ENCODE measurements around the gene CCR7. TPM values are rescaled to one million over a fixed set of nuclear protein-coding genes. Genes with fewer than 3 reads are reported as not detected.

CCR7 gene
- total and polyA plus RNA-seq, 2 of the 4 experiments (the other 2 are of a cell fraction): 0.14 to 0.36 TPM

DNA sequence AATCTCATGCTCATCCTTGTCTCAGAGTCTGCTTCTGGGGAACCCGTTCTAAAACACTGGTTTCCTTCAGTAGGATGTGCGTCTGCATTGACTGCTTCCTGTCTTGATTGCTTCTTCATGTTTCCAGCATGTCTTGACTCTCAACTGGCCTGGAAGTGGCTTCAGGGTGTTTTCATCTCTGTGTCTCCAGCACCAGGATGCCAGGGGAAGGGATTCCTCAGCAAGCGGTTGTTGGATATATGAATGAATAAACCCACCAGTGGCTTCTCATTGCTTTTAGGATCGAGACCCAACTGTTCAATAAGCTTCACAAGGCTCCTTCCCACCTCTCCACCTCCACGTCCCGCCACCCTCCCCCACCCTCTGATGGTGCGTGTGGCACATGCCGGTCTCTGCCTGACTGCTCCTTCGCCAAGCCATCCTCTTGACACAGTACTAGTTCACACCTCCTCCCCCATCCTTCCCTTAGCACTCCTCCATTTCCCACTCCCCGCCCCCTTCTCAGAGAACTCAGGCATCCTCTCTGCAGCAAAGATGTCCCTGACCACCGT, 49.7 kb downstream of the CCR7 start:
- H3K23ac ChIP-seq (ENCODE audit: low read depth, low read length): no peak overlapping the region
- WGBS, 2 experiments (ENCODE audit: extremely low coverage in 2 of 2, insufficient read length in 1 of 2): 71% methylated on average over 7 of the region's 11 CpGs; no CpG with 5 or more reads in 1 of the 2 experiments
- BruUV-seq (replicated peaks): no TSS peak
- peaks cover 28% of the 10 kb centered on the region for H3K4me1 ChIP-seq (ENCODE audit: control insufficient read depth, insufficient read depth, low read length)
- no peak overlapping the region for H3K4me3 ChIP-seq (ENCODE audit: insufficient read depth, low read depth, low read length)
- H3K56ac ChIP-seq (ENCODE audit: extremely low read depth, insufficient read depth, low read length): no peak overlapping the region
- H3K36me3 ChIP-seq (ENCODE audit: control insufficient read depth, insufficient read depth, low read length): no peaks in the 10 kb centered on the region
- peaks cover 32% of the 10 kb centered on the region for H3K9me1 ChIP-seq (ENCODE audit: insufficient read depth, low read length)
- H2AFZ ChIP-seq (replicated peaks; ENCODE audit: low read length, poor library complexity): no peak overlapping the region
- intact Hi-C loops (cut with micrococcal nuclease): no loop called here
- H4K20me1 ChIP-seq (ENCODE audit: insufficient read depth, low read length): no peaks in the 10 kb centered on the region
- TF ChIP-seq, protein P1, sequence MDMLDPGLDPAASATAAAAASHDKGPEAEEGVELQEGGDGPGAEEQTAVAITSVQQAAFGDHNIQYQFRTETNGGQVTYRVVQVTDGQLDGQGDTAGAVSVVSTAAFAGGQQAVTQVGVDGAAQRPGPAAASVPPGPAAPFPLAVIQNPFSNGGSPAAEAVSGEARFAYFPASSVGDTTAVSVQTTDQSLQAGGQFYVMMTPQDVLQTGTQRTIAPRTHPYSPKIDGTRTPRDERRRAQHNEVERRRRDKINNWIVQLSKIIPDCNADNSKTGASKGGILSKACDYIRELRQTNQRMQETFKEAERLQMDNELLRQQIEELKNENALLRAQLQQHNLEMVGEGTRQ (IDR thresholded peaks at IDR 0.05; ENCODE audit: low read depth, low read length): no peak
- no peak for TF ChIP-seq NFE2L2 (IDR thresholded peaks at IDR 0.05; ENCODE audit: low read depth, low read length)
- TF ChIP-seq RCOR1 (IDR thresholded peaks at IDR 0.05; ENCODE audit: insufficient replicate concordance, low read length): no peak
- no peak overlapping the region for H3K27ac ChIP-seq (ENCODE audit: insufficient read depth, low read length)
- peak overlapping the region; percentile 77 for H2AK5ac ChIP-seq (ENCODE audit: low read depth, low read length)
- no peak overlapping the region for H4K5ac ChIP-seq (ENCODE audit: low read depth, low read length)
- H4K8ac ChIP-seq (ENCODE audit: low read depth in 2 of 2, low read length in 2 of 2): no peak overlapping the region
- no peak overlapping the region for H3K9ac ChIP-seq (ENCODE audit: low read depth, low read length)
- peaks cover 2 to 7% of the 10 kb centered on the region in 2 experiments; a peak in 2 of 4 replicates for H3K79me1 ChIP-seq (ENCODE audit: low read depth in 1 of 2, low read length in 2 of 2)
- no peak overlapping the region for H3K4me2 ChIP-seq (ENCODE audit: low read depth, low read length)
- dilution Hi-C loops (cut with HindIII; ENCODE audit: low sequenced_read_pairs, unreplicated experiment): no loop called here
- DNase-seq: no peak
- H2BK5ac ChIP-seq (ENCODE audit: low read depth, low read length, poor library complexity, severe bottlenecking): peak overlapping the region; percentile 34
- H3K4ac ChIP-seq (ENCODE audit: low read depth, low read length): peak overlapping the region; percentile 47; the same call in 1 of the 2 replicates
- H3K14ac ChIP-seq (replicated peaks; ENCODE audit: low read depth, low read length): 0 out of 2 replicates have a peak overlapping the region, but pooled peaks have one; percentile 14
- CTCF ChIA-PET: interaction anchor here (0.6 to 1.2 kb wide), 2 partner anchors 16 to 91 kb away, joined by 3 read pairs; no protein-coding TSS in a partner anchor
- peak overlapping the region; percentile 29 for H2BK120ac ChIP-seq (ENCODE audit: low read depth, low read length)
- no peak for ATAC-seq (ENCODE audit: low read depth)
- H3K27me3 ChIP-seq (ENCODE audit: control insufficient read depth, insufficient read depth, low read length): no peaks in the 10 kb centered on the region
- no peak overlapping the region for H2AK9ac ChIP-seq (replicated peaks; ENCODE audit: low read depth, low read length, poor library complexity)
- H3K9me3 ChIP-seq (ENCODE audit: control insufficient read depth, insufficient read depth, low read length): no peaks in the 10 kb centered on the region
- peak overlapping the region; percentile 8; the same call in 1 of the 2 replicates for H2BK20ac ChIP-seq (ENCODE audit: low read depth, low read length)
- in situ Hi-C loops (cut with MboI; ENCODE audit: low sequenced_read_pairs): no loop called here
- H3K18ac ChIP-seq (ENCODE audit: low read depth, low read length): no peak overlapping the region
- POLR2A ChIA-PET (ENCODE audit: unreplicated experiment): no interaction called here
- H2BK15ac ChIP-seq (ENCODE audit: low read depth, low read length): peak overlapping the region; percentile 68; the same call in 1 of the 3 replicates
- H4K91ac ChIP-seq (ENCODE audit: insufficient read depth, low read depth, low read length): peak overlapping the region; percentile 32; the same call in 1 of the 2 replicates

Data from IMR-90 (cell line).